Activated CD8-positive, alpha-beta T cell treated with anti-CD3 and anti-CD28 coated beads for 36 hours (primary cell): Measurements from ENCODE around the gene ROBO2. TPM values are rescaled to one million over a fixed set of nuclear protein-coding genes. Genes with fewer than 3 reads are reported as not detected.

Source experiments
- ATAC-seq: fragments of 200-7000 bp; cut with Tn5 transposase; one replicate; pipeline ENCODE4 v1.10.0; 2021; ENCODE audit warnings: mild to moderate bottlenecking, moderate library complexity
- CTCF ChIA-PET: fragments of 350-600 bp; sonication (Branson Sonifier 250); formaldehyde crosslinking; loops from one replicate; lab custom pipeline; 2021; ENCODE audit warnings: antibody characterized with exemption; lab: Charles Lee
- POLR2A ChIA-PET: fragments of 350-600 bp; sonication (Branson Sonifier 250); formaldehyde crosslinking; loops from one replicate; lab custom pipeline; 2021; ENCODE audit warnings: antibody characterized with exemption; lab: Charles Lee
- DNase-seq: peaks from one replicate; pipeline ENCODE4 v3.0.0-alpha.2; 2020
- H3K27ac Mint-ChIP-seq: one replicate; pipeline ENCODE4 v1.8.0; 2021; ENCODE audit warnings: mild to moderate bottlenecking, mixed read lengths
- H3K27me3 Mint-ChIP-seq: one replicate; pipeline ENCODE4 v1.8.0; 2021; ENCODE audit warnings: mixed read lengths
- H3K36me3 Mint-ChIP-seq: one replicate; pipeline ENCODE4 v1.8.0; 2021; ENCODE audit warnings: low read depth, mixed read lengths
- H3K4me1 Mint-ChIP-seq: one replicate; pipeline ENCODE4 v1.8.0; 2021; ENCODE audit warnings: low read depth, mixed read lengths
- H3K4me3 Mint-ChIP-seq: one replicate; pipeline ENCODE4 v1.8.0; 2021; ENCODE audit warnings: mild to moderate bottlenecking, moderate library complexity, mixed read lengths
- H3K9me3 Mint-ChIP-seq: one replicate; pipeline ENCODE4 v1.8.0; 2021; ENCODE audit warnings: mixed read lengths
- CTCF ChIP-seq: fragments of 200-600 bp; IDR thresholded peaks from one replicate; pipeline ENCODE4 v1.8.0; 2022; ENCODE audit warnings: antibody characterized with exemption, mild to moderate bottlenecking
- intact Hi-C: fragments of 100-400 bp; cut with micrococcal nuclease; formaldehyde crosslinking; loops from one replicate; pipeline ENCODE4 v1.10.0; 2022
- total RNA-seq, 2 experiments: library from RNA; stranded (reverse); gene quantifications; one replicate each; pipeline ENCODE4 v1.2.3, GENCODE V29; 2021

ROBO2 gene
- total RNA-seq, 2 experiments from 2014 or later, result not detected

GRCh38 chr3:77041811-77042210, 1.9 kb downstream of the ROBO2 start:
- H3K36me3 Mint-ChIP-seq, result no peaks in the 10 kb centered on the region
- H3K9me3 Mint-ChIP-seq, result peaks cover 2% of the 10 kb centered on the region
- no peak for TF ChIP-seq CTCF
- H3K27ac Mint-ChIP-seq, result no peak overlapping the region
- DNase-seq (no peak), ATAC-seq (no peak)
- intact Hi-C loops, result no loop called here
- ChIA-PET POLR2A (no interaction called here), CTCF (no interaction called here)
- H3K27me3 Mint-ChIP-seq, result peaks cover 26% of the 10 kb centered on the region
- no peak overlapping the region for H3K4me3 Mint-ChIP-seq
- no peaks in the 10 kb centered on the region for H3K4me1 Mint-ChIP-seq

GRCh38 chr3:77042343-77042742, 2.4 kb downstream of the ROBO2 start:
- no peak for ATAC-seq
- intact Hi-C loops, result no loop called here
- CTCF ChIA-PET, result no interaction called here
- POLR2A ChIA-PET, result no interaction called here
- Mint-ChIP-seq H3K27ac (no peak overlapping the region), H3K9me3 (peaks cover 2% of the 10 kb centered on the region), H3K4me1 (no peaks in the 10 kb centered on the region), H3K27me3 (peaks cover 26% of the 10 kb centered on the region), H3K36me3 (no peaks in the 10 kb centered on the region), H3K4me3 (no peak overlapping the region)
- no peak for TF ChIP-seq CTCF
- no peak for DNase-seq

GRCh38 chr3:77042882-77043281, 3.0 kb downstream of the ROBO2 start:
- H3K27ac Mint-ChIP-seq, result no peak overlapping the region
- intact Hi-C loops, result no loop called here
- H3K4me3 Mint-ChIP-seq, result no peak overlapping the region
- DNase-seq (no peak), ATAC-seq (no peak)
- H3K4me1 Mint-ChIP-seq, result no peaks in the 10 kb centered on the region
- H3K9me3 Mint-ChIP-seq, result peaks cover 2% of the 10 kb centered on the region
- no peak for TF ChIP-seq CTCF
- ChIA-PET POLR2A (no interaction called here), CTCF (no interaction called here)
- H3K36me3 Mint-ChIP-seq, result no peaks in the 10 kb centered on the region
- peaks cover 23% of the 10 kb centered on the region for H3K27me3 Mint-ChIP-seq

GRCh38 chr3:77045686-77046085, 5.8 kb downstream of the ROBO2 start:
- TF ChIP-seq CTCF, result no peak
- Mint-ChIP-seq H3K36me3 (no peaks in the 10 kb centered on the region), H3K27me3 (peaks cover 5% of the 10 kb centered on the region), H3K9me3 (no peaks in the 10 kb centered on the region), H3K4me1 (no peaks in the 10 kb centered on the region), H3K4me3 (no peak overlapping the region), H3K27ac (no peak overlapping the region)
- CTCF ChIA-PET, result no interaction called here
- DNase-seq, result no peak
- POLR2A ChIA-PET, result no interaction called here
- no peak for ATAC-seq
- intact Hi-C loops, result no loop called here

GRCh38 chr3:77048186-77048585, 8.3 kb downstream of the ROBO2 start:
- H3K36me3 Mint-ChIP-seq, result no peaks in the 10 kb centered on the region
- no peak overlapping the region for H3K4me3 Mint-ChIP-seq
- H3K27me3 Mint-ChIP-seq, result no peaks in the 10 kb centered on the region
- H3K9me3 Mint-ChIP-seq, result no peaks in the 10 kb centered on the region
- H3K27ac Mint-ChIP-seq, result no peak overlapping the region
- POLR2A ChIA-PET, result no interaction called here
- no peak for TF ChIP-seq CTCF
- DNase-seq (no peak), ATAC-seq (no peak)
- CTCF ChIA-PET, result interaction anchor here (1.0 to 1.4 kb wide), 2 partner anchors 11 to 12 kb away, joined by 3 to 4 read pairs; no protein-coding TSS in a partner anchor
- H3K4me1 Mint-ChIP-seq, result no peaks in the 10 kb centered on the region
- intact Hi-C loops, result no loop called here
